ENCODE data around the gene DSTN.

- TF ChIP-seq, protein P1, sequence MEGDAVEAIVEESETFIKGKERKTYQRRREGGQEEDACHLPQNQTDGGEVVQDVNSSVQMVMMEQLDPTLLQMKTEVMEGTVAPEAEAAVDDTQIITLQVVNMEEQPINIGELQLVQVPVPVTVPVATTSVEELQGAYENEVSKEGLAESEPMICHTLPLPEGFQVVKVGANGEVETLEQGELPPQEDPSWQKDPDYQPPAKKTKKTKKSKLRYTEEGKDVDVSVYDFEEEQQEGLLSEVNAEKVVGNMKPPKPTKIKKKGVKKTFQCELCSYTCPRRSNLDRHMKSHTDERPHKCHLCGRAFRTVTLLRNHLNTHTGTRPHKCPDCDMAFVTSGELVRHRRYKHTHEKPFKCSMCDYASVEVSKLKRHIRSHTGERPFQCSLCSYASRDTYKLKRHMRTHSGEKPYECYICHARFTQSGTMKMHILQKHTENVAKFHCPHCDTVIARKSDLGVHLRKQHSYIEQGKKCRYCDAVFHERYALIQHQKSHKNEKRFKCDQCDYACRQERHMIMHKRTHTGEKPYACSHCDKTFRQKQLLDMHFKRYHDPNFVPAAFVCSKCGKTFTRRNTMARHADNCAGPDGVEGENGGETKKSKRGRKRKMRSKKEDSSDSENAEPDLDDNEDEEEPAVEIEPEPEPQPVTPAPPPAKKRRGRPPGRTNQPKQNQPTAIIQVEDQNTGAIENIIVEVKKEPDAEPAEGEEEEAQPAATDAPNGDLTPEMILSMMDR (conservative IDR thresholded peaks at IDR 0.05; ENCODE audit: low read depth, low read length) = no peak
- TF ChIP-seq RFX5 (IDR thresholded peaks at IDR 0.05; ENCODE audit: low read depth, low read length) = no peak
- TF ChIP-seq SMC3 (IDR thresholded peaks at IDR 0.05; ENCODE audit: low read depth, low read length) = no peak
- no peak for TF ChIP-seq CHD1 (IDR thresholded peaks at IDR 0.05; ENCODE audit: low read depth, low read length)
- no peak for TF ChIP-seq MAZ (IDR thresholded peaks at IDR 0.05; ENCODE audit: borderline replicate concordance, low read depth, low read length)
- TF ChIP-seq MXI1 (IDR thresholded peaks at IDR 0.05; ENCODE audit: borderline replicate concordance, low read depth, low read length) = no peak
Observed at GRCh38 chr20:17614176-17614811, 44.4 kb downstream of the DSTN start.
